ENCODE measurements around the gene HECW1.

DNA sequence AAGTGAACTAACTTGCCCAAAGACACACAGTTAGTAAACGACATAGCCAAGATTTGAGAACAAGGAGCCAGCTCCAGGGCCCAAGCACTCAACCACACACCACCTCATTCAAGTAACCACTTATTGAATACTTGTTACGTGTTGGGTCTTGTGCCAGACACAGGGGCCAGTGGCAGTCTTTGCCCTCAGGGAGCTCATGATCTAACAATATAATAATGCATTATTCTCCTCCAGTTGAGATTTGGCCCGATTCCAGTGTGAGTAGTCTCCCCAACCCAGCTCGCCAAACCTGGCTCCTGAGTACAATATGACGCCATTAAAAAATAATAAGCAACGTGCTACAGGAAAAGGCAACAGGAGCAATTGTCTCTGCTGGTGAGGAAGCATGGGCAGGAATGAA is 456.1 kb downstream of the HECW1 start:
- no peak for TF ChIP-seq TARDBP (IDR thresholded peaks at IDR 0.05)
- no peak for TF ChIP-seq FOXK2 (IDR thresholded peaks at IDR 0.05)
- TF ChIP-seq L3MBTL2 (conservative IDR thresholded peaks at IDR 0.05), result no peak
- no peak for TF ChIP-seq ELF4 (IDR thresholded peaks at IDR 0.05)
- TF ChIP-seq FOXA1 (IDR thresholded peaks at IDR 0.05), result no peak
- no peak for TF ChIP-seq BHLHE40 (IDR thresholded peaks at IDR 0.05; ENCODE audit: borderline replicate concordance)
- TF ChIP-seq FOXM1 (IDR thresholded peaks at IDR 0.05; ENCODE audit: borderline replicate concordance), result no peak
- TF ChIP-seq NFRKB (IDR thresholded peaks at IDR 0.05), result no peak
- TF ChIP-seq SP1 (IDR thresholded peaks at IDR 0.05), result no peak
- TF ChIP-seq SUZ12 (IDR thresholded peaks at IDR 0.05), result no peak

All from HEK293T (cell line).